ENCODE measurements around the gene SLIT3. TPM values are rescaled to one million over a fixed set of nuclear protein-coding genes. Genes with fewer than 3 reads are reported as not detected.

Gene SLIT3
- total RNA-seq, 4 donors from 2014 or later, result 46.3 to 89.0 (median 68.0) TPM

DNA sequence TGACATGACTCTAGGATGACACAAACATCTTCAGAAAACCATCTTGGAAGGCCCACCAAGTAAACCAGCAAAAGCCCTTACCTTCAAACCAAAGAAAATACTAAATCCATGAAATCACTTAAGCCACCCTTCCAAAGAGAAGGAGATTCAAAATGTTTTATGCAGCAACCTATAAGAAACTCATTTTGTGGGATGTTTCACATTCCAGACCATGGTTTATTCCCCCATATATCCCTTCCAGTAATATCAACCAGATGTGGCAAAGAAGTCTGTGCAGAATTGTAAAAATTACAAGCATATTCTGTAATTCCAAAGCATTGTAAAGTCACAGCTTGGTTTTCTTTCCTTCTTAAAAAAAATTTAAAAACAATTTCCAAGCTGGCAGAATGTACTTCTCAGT is 117.4 kb downstream of the SLIT3 start:
- ATAC-seq (ENCODE audit: low FRiP score) (no peak), DNase-seq (ENCODE audit: low spot score) (no peak)
- TF ChIP-seq, protein P1, sequence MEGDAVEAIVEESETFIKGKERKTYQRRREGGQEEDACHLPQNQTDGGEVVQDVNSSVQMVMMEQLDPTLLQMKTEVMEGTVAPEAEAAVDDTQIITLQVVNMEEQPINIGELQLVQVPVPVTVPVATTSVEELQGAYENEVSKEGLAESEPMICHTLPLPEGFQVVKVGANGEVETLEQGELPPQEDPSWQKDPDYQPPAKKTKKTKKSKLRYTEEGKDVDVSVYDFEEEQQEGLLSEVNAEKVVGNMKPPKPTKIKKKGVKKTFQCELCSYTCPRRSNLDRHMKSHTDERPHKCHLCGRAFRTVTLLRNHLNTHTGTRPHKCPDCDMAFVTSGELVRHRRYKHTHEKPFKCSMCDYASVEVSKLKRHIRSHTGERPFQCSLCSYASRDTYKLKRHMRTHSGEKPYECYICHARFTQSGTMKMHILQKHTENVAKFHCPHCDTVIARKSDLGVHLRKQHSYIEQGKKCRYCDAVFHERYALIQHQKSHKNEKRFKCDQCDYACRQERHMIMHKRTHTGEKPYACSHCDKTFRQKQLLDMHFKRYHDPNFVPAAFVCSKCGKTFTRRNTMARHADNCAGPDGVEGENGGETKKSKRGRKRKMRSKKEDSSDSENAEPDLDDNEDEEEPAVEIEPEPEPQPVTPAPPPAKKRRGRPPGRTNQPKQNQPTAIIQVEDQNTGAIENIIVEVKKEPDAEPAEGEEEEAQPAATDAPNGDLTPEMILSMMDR (IDR thresholded peaks at IDR 0.05), result no peak

DNA sequence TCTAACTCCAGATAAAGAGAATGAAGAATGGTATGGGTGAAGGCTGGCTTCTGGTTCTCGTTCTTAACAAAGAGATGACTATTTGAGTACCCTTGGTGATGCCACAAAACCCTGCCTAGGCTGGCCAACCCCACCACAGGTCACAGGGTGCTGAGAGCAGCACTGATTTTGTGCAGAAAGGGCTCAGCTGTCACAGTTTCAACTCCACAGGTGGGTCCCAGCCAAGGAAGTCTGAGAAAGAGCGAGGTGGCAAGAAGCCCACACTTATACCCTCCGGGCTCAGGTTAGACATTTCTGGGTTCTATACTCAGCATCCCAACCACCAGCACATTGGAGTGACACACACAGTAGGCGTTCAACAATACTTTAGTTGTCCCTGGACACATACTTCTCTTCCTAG is 118.1 kb downstream of the SLIT3 start:
- ATAC-seq (ENCODE audit: low FRiP score), result no peak
- TF ChIP-seq, protein P1 (IDR thresholded peaks at IDR 0.05), result no peak
- no peak for DNase-seq (ENCODE audit: low spot score)

DNA sequence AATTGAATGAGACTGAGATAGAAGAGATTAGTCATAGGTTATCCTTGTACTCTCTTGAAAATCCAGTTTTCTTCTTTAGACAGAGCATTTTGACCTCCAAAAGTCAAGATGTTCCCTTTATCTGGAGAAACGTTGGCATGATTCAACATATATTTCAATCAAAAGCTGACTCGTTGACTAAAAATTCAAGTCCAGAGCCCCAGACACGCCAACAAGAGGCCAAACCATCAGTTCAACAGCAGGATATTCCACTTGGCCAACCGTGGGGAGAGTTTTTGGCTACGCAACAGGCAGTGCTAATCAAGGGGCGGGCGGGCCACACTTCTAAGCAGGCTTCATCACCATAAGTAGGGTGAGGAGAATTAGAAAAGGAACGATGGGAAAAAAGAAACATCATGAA is 119.1 kb downstream of the SLIT3 start:
- TF ChIP-seq, protein P1 (IDR thresholded peaks at IDR 0.05), result no peak
- DNase-seq (ENCODE audit: low spot score), result no peak

DNA sequence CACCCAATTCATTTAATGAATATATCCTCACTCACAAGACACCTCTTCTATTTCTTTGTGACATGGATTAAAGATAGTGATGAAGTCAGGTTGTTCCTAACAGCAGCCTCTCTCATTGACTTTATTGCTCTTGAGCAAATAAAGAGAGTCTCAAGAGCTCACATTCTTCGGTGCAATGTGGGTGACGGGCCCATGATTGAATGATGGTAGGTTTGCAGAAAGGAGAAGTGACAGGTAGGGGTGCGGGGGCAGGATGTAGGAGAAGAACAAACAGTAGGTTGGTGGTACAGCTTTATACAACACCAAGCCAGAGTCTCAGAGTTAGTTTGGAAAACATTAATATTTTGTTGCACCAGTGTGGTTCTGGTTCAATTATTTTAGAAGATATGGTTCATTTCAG is 122.2 kb downstream of the SLIT3 start:
- DNase-seq (ENCODE audit: low spot score) (no peak), ATAC-seq (ENCODE audit: low FRiP score) (no peak)
- TF ChIP-seq, protein P1 (IDR thresholded peaks at IDR 0.05), result no peak

More for the DNA sequence above, 119.1 kb downstream of the SLIT3 start:
- peak; percentile 76 for ATAC-seq (ENCODE audit: low FRiP score)

DNA sequence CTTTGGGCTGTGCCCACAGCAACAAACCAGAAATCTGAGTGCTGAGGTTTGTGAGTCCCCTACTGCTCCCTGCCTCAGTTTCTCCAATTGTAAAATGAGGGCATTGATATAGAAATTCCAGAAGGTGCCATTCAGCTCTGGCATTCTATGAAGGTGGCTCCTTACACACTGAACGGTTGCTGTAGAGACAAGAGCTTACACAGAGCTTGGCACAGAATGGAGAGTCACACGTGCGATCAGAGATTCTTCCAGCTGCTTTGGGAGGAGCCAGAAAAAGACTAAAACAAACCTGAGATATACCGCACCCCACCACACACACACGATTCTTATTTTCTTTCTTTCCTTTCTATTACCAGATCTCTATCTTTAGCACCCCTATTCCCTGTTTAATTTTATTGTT is 122.7 kb downstream of the SLIT3 start:
- ATAC-seq (ENCODE audit: low FRiP score) (no peak), DNase-seq (ENCODE audit: low spot score) (no peak)
- TF ChIP-seq, protein P1 (IDR thresholded peaks at IDR 0.05), result no peak

DNA sequence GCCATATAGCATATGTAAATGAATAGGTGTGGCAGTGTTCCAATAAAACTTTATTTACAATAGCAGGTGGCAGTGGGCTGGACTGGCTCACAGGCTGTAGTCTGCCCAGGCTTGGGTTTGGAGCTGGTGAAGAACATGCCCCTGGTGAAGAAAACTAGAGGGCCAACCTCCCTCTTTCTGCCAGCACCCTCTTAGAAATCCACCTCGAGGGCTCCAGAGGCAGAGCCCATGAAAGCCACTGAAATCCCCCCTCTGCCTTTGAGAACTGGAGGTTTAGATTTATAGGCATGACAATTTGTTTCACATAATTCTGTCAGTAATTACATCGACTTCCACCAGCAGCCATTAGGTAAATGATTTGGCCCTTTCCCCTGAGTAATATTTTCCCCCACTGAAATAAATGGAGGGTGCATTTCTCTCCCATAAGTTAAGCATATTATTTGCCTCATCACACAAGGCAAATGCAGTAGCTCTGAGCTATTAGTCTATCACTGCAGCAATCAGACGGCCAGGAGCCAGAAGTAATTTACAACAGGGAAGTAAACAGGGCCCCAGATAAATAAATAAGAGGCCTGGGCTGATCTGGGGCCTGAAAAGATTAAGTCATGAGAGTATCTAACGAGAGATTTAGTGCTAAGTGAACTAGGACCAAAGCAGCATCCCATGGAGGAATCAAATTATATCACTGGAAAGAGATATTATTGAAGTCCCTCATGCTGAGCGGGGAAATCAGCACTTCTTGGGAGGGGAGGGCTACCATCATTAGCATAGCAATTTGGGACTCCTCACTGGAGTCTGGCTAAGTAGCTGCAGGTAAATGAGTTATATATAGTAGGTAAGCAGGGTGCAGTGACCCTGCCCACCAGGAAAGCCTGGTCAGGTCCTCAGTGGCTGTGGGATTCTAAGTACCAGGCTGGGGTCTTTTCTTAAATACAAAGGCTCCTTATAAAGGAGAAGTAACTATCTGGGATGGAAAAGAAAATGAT is 123.9 kb downstream of the SLIT3 start:
- ATAC-seq (ENCODE audit: low FRiP score) (no peak), DNase-seq (ENCODE audit: low spot score) (no peak)
- TF ChIP-seq, protein P1 (IDR thresholded peaks at IDR 0.05), result no peak

DNA sequence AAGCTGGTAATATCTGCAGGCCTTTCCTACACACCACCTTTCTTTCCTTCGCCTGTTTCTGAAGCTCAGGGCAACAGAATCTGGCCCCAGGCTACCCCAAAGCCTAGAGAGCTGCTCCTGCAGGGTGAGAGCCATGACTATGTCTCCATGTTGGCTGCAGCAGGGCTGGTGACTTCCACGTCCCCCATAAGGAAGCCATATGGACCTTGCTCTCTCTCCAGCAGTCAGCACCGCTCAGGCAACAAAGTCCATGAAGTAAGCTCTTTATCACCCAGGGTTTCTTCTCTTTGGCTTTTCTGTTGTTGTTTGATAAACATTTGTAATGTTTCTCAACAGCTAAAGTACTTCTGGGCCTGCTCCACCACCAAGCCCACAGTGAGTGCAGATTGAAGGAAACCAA is 125.2 kb downstream of the SLIT3 start:
- TF ChIP-seq, protein P1 (IDR thresholded peaks at IDR 0.05), result no peak
- ATAC-seq (ENCODE audit: low FRiP score) (no peak), DNase-seq (ENCODE audit: low spot score) (no peak)

Measured in omental fat pad (tissue), 4 donors.